HCT116 (cell line): Measurements from ENCODE around the gene DLST. TPM values are rescaled to one million over a fixed set of nuclear protein-coding genes. Genes with fewer than 3 reads are reported as not detected.

Experiments
- ATAC-seq: fragments of 200-7000 bp; cut with Tn5 transposase; 2 replicates; pipeline ENCODE4 v1.9.1; 2020; ENCODE audit warnings: mild to moderate bottlenecking, moderate library complexity
- BruUV-seq: library from RNA; stranded (reverse); fragments of 400-500 nt; replicated peaks from 2 replicates; lab custom pipeline; 2021; lab: Mats Ljungman, UMichigan
- CTCF ChIA-PET: fragments of 300-600 bp; sonication (Branson Sonifier 250); formaldehyde crosslinking; loops from one replicate; lab custom pipeline; 2021; ENCODE audit warnings: antibody characterized with exemption; lab: Charles Lee
- POLR2A ChIA-PET: fragments of 300-600, 350-600 bp; sonication (Branson Sonifier 250); formaldehyde crosslinking; loops from one replicate; lab custom pipeline; 2021; ENCODE audit warnings: antibody characterized with exemption; lab: Charles Lee
- RAD21 ChIA-PET, 2 experiments: fragments of 300-600 bp; sonication (Branson Sonifier 250); formaldehyde crosslinking; loops; one replicate each; lab custom pipeline; 2023; ENCODE audit warnings: low total read pairs in 2 of 2; ENCODE audit not compliant: uncharacterized antibody in 2 of 2, unreplicated experiment in 2 of 2, low non-redundant PET in 1 of 2; lab: Charles Lee
- DNase-seq: peaks from one replicate; pipeline ENCODE4 v3.0.0-alpha.2; 2010; ENCODE audit warnings: low read depth, low spot score
- H2AFZ ChIP-seq: fragments of 200-600 bp; shearing (Covaris generic), sonication (generic); 2 replicates; pipeline ENCODE4 v1.6.1; 2017; ENCODE audit warnings: low read depth, mixed run types, mixed read lengths, antibody characterized with exemption, low read length; ENCODE audit not compliant: poor library complexity, severe bottlenecking
- H3K27ac ChIP-seq: 2 replicates; pipeline ENCODE4 v1.5.1; 2012; ENCODE audit warnings: low read depth, low read length
- H3K27me3 ChIP-seq: fragments of 200-600 bp; sonication (generic); 2 replicates; pipeline ENCODE4 v1.6.1; 2016; ENCODE audit warnings: mixed run types, low read length, mixed read lengths; ENCODE audit not compliant: insufficient read depth
- H3K36me3 ChIP-seq, 2 experiments: fragments of 200-500 bp in 1 of 2; fragments of 200-600 bp in 1 of 2; sonication (Bioruptor generic) in 1 of 2; sonication (generic) in 1 of 2; 2 replicates each; pipeline versions ENCODE4 v1.5.1 to v1.6.1; 2014 to 2016; ENCODE audit warnings: low read length in 2 of 2, inconsistent platforms in 1 of 2, mixed read lengths in 1 of 2, mixed run types in 1 of 2; ENCODE audit not compliant: insufficient read depth in 2 of 2, control insufficient read depth in 1 of 2
- H3K4me1 ChIP-seq, 2 experiments: fragments of 200-600 bp in 1 of 2; sonication (generic) in 1 of 2; 2 replicates each; pipeline versions ENCODE4 v1.5.1 to v1.6.1; 2012 to 2017; ENCODE audit warnings: low read length in 2 of 2, inconsistent platforms in 1 of 2, mild to moderate bottlenecking in 1 of 2, mixed read lengths in 1 of 2, mixed run types in 1 of 2, moderate library complexity in 1 of 2; ENCODE audit not compliant: insufficient read depth in 2 of 2, control insufficient read depth in 1 of 2
- H3K4me2 ChIP-seq: fragments of 200-600 bp; sonication (generic); 2 replicates; pipeline ENCODE4 v1.6.1; 2017; ENCODE audit warnings: mixed run types, low read length, mixed read lengths
- H3K4me3 ChIP-seq, 2 experiments: fragments of 200-600 bp in 1 of 2; sonication (generic) in 1 of 2; replicated peaks in 1 of 2; 2 replicates each; pipeline ENCODE4 v1.5.1; 2011 to 2016; ENCODE audit warnings: low read length in 2 of 2, control low read depth in 1 of 2, low read depth in 1 of 2, mild to moderate bottlenecking in 1 of 2, mixed read lengths in 1 of 2, mixed run types in 1 of 2
- H3K79me2 ChIP-seq: fragments of 200-600 bp; sonication (generic); 2 replicates; pipeline ENCODE4 v1.6.1; 2017; ENCODE audit warnings: mild to moderate bottlenecking, mixed run types, low read length, moderate library complexity, mixed read lengths; ENCODE audit not compliant: insufficient read depth
- H3K9ac ChIP-seq: fragments of 200-600 bp; sonication (generic); 2 replicates; pipeline ENCODE4 v1.6.1; 2016; ENCODE audit warnings: low read length, mixed read lengths
- H3K9me2 ChIP-seq: fragments of 200-600 bp; sonication (generic), shearing (Covaris generic); 2 replicates; pipeline ENCODE4 v1.6.1; 2017; ENCODE audit warnings: mixed run types, mild to moderate bottlenecking, moderate library complexity; ENCODE audit not compliant: insufficient read depth
- H3K9me3 ChIP-seq, 2 experiments: fragments of 200-500 bp in 1 of 2; fragments of 200-600 bp in 1 of 2; sonication (Bioruptor generic) in 1 of 2; sonication (generic) in 1 of 2; 2 replicates each; pipeline ENCODE4 v1.6.1; 2014 to 2017; ENCODE audit warnings: low read length in 2 of 2, mixed read lengths in 2 of 2, inconsistent platforms in 1 of 2, low read depth in 1 of 2, mild to moderate bottlenecking in 1 of 2, mixed run types in 1 of 2, moderate library complexity in 1 of 2; ENCODE audit not compliant: control insufficient read depth in 1 of 2, insufficient read depth in 1 of 2
- H4K20me1 ChIP-seq: fragments of 200-600 bp; sonication (generic), shearing (Covaris generic); 2 replicates; pipeline ENCODE4 v1.6.1; 2017; ENCODE audit warnings: mixed run types, mild to moderate bottlenecking, moderate library complexity; ENCODE audit not compliant: insufficient read depth
- CBX3 ChIP-seq: IDR thresholded peaks from 2 replicates; pipeline ENCODE4 v1.6.1; 2012; ENCODE audit warnings: low read depth
- CEBPB ChIP-seq: IDR thresholded peaks from 2 replicates; pipeline ENCODE4 v1.6.1; 2012; ENCODE audit warnings: low read depth
- ELF1 ChIP-seq: IDR thresholded peaks from 2 replicates; pipeline ENCODE4 v1.6.1; 2012; ENCODE audit warnings: low read depth, borderline replicate concordance
- EZH2 ChIP-seq: fragments of 200-600 bp; sonication (generic); IDR thresholded peaks from 2 replicates; pipeline ENCODE4 v1.6.1; 2017; ENCODE audit warnings: antibody characterized with exemption, mixed run types
- EZH2phosphoT487 ChIP-seq: fragments of 200-600 bp; IDR thresholded peaks from 2 replicates; pipeline ENCODE4 v1.6.1; 2018; ENCODE audit warnings: antibody characterized with exemption, borderline replicate concordance
- JUND ChIP-seq: IDR thresholded peaks from 2 replicates; pipeline ENCODE4 v1.6.1; 2012
- POLR2A ChIP-seq: IDR thresholded peaks from 2 replicates; pipeline ENCODE4 v1.7.0; 2011; ENCODE audit warnings: borderline replicate concordance; ENCODE audit not compliant: insufficient read depth, insufficient read length; ENCODE audit errors: extremely low read depth
- SIN3A ChIP-seq: IDR thresholded peaks from 2 replicates; pipeline ENCODE4 v1.6.1; 2012; ENCODE audit warnings: low read depth
- SP1 ChIP-seq: IDR thresholded peaks from 2 replicates; pipeline ENCODE4 v1.6.1; 2012; ENCODE audit warnings: low read depth
- SRF ChIP-seq: IDR thresholded peaks from 2 replicates; pipeline ENCODE4 v1.6.1; 2012; ENCODE audit warnings: low read depth
- ZFX ChIP-seq: fragments of 450-650 bp; IDR thresholded peaks from 2 replicates; pipeline ENCODE4 v1.6.1; 2017
- intact Hi-C: fragments of 100-400 bp; cut with micrococcal nuclease; formaldehyde crosslinking; loops from 2 replicates; pipeline ENCODE4 v1.10.0; 2022
- total RNA-seq: library from RNA; stranded (reverse); gene quantifications from one replicate; pipeline ENCODE4 v1.2.1, GENCODE V29; 2021; ENCODE audit not compliant: unreplicated experiment
- TF ChIP-seq, protein P1 (sequence below): IDR thresholded peaks from 2 replicates; pipeline ENCODE4 v1.6.1; 2012
- TF ChIP-seq, protein P2 (sequence below): IDR thresholded peaks from 2 replicates; pipeline ENCODE4 v1.6.1; 2011; ENCODE audit warnings: mild to moderate bottlenecking, low read length, moderate library complexity; ENCODE audit not compliant: insufficient replicate concordance; ENCODE audit errors: extremely low read depth
- TF ChIP-seq, protein P3 (sequence below): IDR thresholded peaks from 2 replicates; pipeline ENCODE4 v1.6.1; 2012
- TF ChIP-seq, protein P4 (sequence below), 3 experiments: fragments of 200-600 bp in 1 of 3; sonication (generic) in 1 of 3; IDR thresholded peaks in 2 of 3; conservative IDR thresholded peaks in 1 of 3; 2 replicates each; pipeline ENCODE4 v1.5.1; 2012 to 2017; ENCODE audit warnings: low read depth in 2 of 3, low read length in 2 of 3, antibody characterized with exemption in 1 of 3, borderline replicate concordance in 1 of 3, control low read depth in 1 of 3, mild to moderate bottlenecking in 1 of 3, mixed read lengths in 1 of 3, mixed run types in 1 of 3, moderate library complexity in 1 of 3; ENCODE audit not compliant: insufficient read depth in 1 of 3

Gene DLST
- total RNA-seq, 1 experiment from 2014 or later = 101 TPM

DNA sequence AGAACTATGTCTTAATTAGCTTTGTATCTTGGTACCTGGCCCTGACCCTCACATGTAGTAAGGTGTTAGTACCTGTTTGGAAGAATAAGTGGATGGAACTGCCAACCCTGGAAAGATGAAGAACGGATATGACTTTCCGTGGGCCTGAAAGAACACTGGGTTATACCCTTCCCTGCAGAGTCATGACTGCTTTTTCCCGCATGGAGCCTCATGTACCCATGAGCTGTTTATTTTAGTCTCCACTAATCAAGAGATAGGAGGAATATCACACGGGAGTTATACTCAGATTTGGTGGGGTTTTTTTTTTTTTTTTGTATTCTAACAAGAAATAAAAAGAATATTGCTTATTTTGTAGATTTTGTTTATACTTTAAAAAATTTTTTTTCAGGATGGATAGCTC, 15.9 kb downstream of the DLST start:
- Histone ChIP-seq H3K27me3 (no peaks in the 10 kb centered on the region), H3K4me2 (no peak overlapping the region), H4K20me1 (no peaks in the 10 kb centered on the region), H3K36me3 (peaks cover 79 to 82% of the 10 kb centered on the region in 2 experiments), H2AFZ (no peak overlapping the region), H3K9me3 (no peaks in the 10 kb centered on the region), H3K79me2 (no peaks in the 10 kb centered on the region)
- CTCF ChIA-PET = no interaction called here
- no peak for TF ChIP-seq SIN3A
- no peak for TF ChIP-seq JUND
- TF ChIP-seq, protein P1, sequence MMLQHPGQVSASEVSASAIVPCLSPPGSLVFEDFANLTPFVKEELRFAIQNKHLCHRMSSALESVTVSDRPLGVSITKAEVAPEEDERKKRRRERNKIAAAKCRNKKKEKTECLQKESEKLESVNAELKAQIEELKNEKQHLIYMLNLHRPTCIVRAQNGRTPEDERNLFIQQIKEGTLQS = no peak
- TF ChIP-seq SP1 = no peak
- TF ChIP-seq, protein P2, sequence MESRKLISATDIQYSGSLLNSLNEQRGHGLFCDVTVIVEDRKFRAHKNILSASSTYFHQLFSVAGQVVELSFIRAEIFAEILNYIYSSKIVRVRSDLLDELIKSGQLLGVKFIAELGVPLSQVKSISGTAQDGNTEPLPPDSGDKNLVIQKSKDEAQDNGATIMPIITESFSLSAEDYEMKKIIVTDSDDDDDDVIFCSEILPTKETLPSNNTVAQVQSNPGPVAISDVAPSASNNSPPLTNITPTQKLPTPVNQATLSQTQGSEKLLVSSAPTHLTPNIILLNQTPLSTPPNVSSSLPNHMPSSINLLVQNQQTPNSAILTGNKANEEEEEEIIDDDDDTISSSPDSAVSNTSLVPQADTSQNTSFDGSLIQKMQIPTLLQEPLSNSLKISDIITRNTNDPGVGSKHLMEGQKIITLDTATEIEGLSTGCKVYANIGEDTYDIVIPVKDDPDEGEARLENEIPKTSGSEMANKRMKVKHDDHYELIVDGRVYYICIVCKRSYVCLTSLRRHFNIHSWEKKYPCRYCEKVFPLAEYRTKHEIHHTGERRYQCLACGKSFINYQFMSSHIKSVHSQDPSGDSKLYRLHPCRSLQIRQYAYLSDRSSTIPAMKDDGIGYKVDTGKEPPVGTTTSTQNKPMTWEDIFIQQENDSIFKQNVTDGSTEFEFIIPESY = no peak
- TF ChIP-seq, all 23 proteins: peak for 0
- Histone ChIP-seq H3K9me2 (no peaks in the 10 kb centered on the region), H3K9ac (no peak overlapping the region), H3K4me3 (no peak overlapping the region), H3K27ac (no peak overlapping the region), H3K4me1 (no peaks in the 10 kb centered on the region)
- intact Hi-C loops = no loop called here
- ATAC-seq (no peak), DNase-seq (no peak)
- RAD21 ChIA-PET = no interaction called here
- POLR2A ChIA-PET = no interaction called here
- no TSS peak for BruUV-seq

DNA sequence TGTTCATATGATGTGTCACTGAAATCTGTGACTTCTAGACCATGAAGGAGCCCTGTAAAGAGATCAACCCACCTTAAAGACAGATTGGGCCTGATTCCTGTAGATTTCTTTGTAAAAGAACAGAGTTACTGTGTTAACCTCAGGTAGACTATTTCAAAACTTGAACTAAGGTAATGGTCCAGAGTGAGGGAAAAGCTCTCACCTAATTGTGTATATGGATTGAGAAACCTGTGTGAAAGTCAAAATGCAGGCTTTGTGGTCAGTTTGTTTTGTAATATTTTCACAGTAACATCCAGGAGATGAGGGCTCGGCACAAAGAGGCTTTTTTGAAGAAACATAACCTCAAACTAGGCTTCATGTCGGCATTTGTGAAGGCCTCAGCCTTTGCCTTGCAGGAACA, 16.4 kb downstream of the DLST start:
- no TSS peak for BruUV-seq
- intact Hi-C loops = no loop called here
- DNase-seq (no peak), ATAC-seq (no peak)
- H3K4me2 ChIP-seq = no peak overlapping the region
- no peaks in the 10 kb centered on the region for H3K4me1 ChIP-seq
- no peaks in the 10 kb centered on the region for H3K79me2 ChIP-seq
- CTCF ChIA-PET = no interaction called here
- RAD21 ChIA-PET = no interaction called here
- H3K4me3 ChIP-seq = no peak overlapping the region
- no peaks in the 10 kb centered on the region for H3K9me3 ChIP-seq
- no peaks in the 10 kb centered on the region for H4K20me1 ChIP-seq
- POLR2A ChIA-PET = no interaction called here
- H3K9ac ChIP-seq = no peak overlapping the region
- no peaks in the 10 kb centered on the region for H3K9me2 ChIP-seq
- no peaks in the 10 kb centered on the region for H3K27me3 ChIP-seq
- H2AFZ ChIP-seq = no peak overlapping the region
- H3K27ac ChIP-seq = no peak overlapping the region
- peaks cover 75 to 82% of the 10 kb centered on the region in 2 experiments for H3K36me3 ChIP-seq
- TF ChIP-seq CEBPB (no peak), ELF1 (no peak), EZH2phosphoT487 (no peak), ZFX (no peak), SRF (no peak), EZH2 (no peak), POLR2A (no peak), CBX3 (no peak)
- TF ChIP-seq, protein P3, sequence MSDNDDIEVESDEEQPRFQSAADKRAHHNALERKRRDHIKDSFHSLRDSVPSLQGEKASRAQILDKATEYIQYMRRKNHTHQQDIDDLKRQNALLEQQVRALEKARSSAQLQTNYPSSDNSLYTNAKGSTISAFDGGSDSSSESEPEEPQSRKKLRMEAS = no peak
- TF ChIP-seq, protein P4, sequence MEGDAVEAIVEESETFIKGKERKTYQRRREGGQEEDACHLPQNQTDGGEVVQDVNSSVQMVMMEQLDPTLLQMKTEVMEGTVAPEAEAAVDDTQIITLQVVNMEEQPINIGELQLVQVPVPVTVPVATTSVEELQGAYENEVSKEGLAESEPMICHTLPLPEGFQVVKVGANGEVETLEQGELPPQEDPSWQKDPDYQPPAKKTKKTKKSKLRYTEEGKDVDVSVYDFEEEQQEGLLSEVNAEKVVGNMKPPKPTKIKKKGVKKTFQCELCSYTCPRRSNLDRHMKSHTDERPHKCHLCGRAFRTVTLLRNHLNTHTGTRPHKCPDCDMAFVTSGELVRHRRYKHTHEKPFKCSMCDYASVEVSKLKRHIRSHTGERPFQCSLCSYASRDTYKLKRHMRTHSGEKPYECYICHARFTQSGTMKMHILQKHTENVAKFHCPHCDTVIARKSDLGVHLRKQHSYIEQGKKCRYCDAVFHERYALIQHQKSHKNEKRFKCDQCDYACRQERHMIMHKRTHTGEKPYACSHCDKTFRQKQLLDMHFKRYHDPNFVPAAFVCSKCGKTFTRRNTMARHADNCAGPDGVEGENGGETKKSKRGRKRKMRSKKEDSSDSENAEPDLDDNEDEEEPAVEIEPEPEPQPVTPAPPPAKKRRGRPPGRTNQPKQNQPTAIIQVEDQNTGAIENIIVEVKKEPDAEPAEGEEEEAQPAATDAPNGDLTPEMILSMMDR (IDR thresholded peaks at IDR 0.05 in 2 of 3, conservative IDR thresholded peaks at IDR 0.05 in 1 of 3; ENCODE audit: borderline replicate concordance in 1 of 3, insufficient read depth in 1 of 3, low read depth in 2 of 3, low read length in 2 of 3) = no peak
- TF ChIP-seq, protein P2 = no peak
